NCI-H446 treated with DMSO at 0.1 percent for 48 hours (cell line): ENCODE results near the gene SPAG17.
A peak's percentile ranks its signal among the peaks of the same experiment; 100 is the strongest.

Experiments
- DNase-seq: peaks from one replicate; lab custom pipeline; 2025; lab: John Stamatoyannopoulos, UW

Gene SPAG17

DNA sequence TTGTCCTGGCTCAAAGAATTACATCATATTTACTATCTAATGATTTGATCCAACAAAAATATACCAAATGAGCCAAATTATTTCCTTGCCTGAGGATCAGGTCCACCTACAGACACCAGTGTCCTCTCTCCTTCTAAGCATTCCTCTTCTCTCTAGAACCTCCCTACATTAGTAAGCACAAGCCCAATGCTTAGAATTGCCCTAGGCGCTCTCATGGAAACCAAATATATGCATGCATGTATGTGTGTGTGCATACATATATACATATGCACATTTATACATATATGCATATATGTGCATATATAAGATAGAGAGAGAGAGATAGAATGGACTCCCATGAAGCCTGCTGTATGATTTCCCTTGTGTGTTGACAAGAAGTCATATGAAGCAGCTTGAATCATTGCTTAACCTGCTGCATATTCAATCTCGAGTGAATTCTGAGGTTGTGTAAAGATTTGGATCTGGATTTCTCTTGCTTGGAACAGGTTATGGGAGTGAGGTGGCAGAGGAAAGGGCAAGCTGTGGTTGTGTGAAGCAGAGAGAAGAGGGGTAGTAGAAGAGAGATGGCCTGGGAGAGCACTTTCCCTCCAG, 66.1 kb downstream of the SPAG17 start:
- DNase-seq: no peak

DNA sequence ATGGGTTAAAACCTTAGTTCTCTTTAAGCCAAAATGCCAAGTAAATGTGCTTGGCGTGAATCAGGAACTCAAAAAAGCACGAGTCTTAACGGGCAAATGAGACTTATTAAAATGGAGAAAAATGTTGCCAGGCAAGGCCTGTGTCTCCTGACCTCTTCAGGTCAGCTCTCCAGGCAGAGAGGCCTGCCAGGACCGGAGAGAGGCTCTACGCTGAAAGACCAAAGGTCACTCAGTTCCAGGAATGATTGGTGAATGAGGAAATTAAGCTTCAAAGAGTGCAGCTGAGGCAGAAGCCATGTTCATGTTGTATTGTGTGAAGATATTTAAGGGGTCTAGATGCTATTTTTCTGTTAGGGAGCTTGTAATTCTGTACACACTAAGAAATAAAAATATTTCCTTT, 66.6 kb downstream of the SPAG17 start:
- DNase-seq: no peak

DNA sequence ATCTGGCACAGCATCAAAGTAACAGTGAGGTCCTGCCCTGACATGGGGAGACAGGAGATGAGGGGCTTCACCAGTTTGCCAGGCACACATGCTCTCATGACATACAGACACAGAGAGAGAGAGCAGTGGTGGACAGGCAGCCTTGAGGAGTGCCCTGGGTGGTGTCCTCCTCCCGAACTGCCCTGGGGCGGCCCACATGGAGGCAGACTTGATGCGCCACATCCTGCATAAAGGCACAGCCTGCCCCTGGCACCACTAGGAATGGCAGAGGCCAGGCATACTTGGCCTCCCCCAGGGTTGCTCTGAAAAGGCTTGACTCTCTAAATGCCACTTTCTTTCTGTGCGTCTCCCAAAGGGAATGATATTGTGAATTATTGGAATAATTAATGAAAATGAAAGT, 67.5 kb downstream of the SPAG17 start:
- no peak for DNase-seq

DNA sequence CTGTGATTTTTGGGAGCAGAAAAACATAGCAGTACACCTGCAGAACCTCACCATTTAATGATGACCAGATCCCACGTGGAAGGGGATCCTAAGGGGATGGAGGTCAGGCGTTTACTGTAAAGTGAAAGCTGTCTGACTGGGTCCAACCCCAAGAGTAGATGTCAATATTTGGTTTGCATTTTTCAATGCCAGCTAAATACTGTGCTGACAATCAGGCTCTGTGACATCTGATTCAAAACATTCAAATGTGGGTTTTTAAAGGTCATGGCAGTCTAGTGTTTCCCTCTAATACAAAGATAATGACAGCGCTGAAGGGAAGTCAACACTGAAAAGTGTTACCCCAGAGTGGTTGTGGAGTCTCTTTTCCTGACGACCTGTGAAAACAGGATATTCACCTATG, 68.1 kb downstream of the SPAG17 start:
- no peak for DNase-seq

DNA sequence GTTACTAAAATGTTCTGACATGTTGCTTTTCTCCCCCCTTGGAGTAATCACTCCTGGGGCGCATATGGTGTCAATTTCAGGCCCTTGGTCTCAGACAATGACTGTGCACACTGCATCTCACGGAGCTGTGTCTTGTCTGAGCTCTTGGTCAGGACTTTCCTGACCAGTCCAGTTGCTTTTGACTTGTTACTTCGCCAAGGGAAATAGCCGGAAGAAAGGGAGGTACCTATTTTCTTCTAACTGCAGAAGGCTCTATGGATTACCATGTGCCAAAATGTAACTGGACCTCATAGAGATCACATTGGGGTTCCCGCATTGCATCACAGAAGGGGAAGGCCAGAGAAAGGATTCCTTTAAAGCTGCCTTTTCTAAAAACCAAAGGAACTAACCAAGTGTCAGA, 68.6 kb downstream of the SPAG17 start:
- no peak for DNase-seq

DNA sequence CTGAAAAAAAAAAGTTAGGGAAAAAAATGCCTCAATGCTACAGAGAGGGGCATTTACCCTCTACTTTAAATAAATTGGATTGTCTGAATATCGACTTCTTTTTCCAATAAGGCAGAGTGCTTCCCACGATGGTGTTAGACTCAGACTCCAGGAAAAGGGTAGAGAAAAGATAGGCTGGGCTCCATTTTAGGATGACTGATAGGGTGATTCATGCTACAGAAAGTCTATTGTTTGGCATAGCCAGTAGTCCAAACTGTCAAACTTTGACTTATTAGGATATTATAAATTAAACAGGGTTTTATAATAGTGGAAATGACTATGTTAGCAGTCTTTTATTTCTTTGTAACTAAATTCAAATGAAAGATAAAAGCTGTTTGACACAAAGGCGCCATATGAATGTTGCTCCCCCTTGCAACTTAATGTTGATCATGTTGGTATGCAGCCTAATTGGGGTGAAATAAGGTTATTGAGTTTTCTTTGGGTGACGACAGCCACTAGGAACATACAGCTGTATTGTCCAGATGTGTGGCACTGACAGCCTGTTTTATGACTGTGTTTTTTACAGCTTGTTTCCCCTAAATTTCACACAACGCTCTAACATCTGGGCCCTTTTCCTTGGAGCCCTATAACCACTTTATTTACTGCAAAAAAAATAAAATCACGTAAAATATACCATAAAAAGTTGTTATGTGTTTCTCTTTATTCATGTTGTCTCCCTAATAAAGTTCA, 69.3 kb downstream of the SPAG17 start:
- no peak for DNase-seq

DNA sequence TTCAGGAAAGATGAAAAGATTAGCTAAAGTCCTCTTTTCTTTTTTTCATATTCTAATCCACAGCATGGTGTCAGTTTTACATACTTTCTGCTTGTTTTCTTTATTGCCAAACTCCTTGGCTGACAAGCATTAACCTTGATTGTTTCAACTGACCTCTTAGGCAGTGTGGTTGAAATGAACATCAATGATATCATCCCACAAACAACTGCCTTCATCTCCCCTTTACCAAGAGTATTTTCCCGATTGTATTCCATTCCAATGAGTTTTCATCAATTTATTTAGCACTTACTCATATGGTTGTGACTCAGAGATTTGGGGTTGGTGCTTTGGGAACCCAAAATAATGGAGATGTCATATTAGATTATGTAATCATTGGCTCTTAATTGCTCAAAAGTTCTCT, 71.8 kb downstream of the SPAG17 start:
- no peak for DNase-seq

DNA sequence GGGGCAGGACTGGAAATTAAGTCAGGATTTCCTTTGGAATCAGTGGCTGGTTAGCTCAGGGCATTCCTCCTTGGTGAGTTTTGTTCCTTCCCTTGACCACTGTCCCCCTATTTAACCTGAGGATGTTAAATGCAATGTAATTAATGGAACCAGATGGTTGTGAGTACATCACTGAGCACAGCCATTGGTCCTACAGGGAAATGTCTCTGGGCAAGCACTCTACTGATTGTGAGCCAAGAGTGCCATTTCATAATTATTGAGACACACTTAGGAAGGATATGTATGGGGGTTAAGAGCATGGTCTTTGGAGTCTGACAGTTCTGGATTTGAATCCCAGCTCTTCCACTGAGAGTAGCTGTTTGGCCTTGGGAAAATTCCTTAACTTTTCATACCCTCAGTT, 74.4 kb downstream of the SPAG17 start:
- peak; percentile 66 for DNase-seq

DNA sequence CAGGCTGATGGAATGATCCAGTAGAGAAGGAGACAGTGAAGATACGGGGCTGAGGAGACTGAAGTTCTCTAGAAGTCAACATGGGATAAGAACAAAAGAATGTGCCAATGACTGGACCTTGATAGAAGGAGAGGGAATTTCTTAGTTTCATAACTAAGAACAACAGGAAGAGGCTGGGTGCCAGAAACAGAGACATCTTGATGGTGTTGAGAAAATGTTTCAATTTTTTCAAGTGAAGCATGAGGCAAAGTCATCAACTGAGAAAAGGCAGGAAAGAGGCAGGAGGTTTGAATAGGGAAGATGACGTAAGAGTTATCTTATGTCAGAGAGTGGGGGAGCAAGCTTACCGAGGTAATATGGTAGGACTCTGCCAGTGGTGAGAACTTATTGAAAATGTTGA, 80.1 kb downstream of the SPAG17 start:
- DNase-seq: no peak

DNA sequence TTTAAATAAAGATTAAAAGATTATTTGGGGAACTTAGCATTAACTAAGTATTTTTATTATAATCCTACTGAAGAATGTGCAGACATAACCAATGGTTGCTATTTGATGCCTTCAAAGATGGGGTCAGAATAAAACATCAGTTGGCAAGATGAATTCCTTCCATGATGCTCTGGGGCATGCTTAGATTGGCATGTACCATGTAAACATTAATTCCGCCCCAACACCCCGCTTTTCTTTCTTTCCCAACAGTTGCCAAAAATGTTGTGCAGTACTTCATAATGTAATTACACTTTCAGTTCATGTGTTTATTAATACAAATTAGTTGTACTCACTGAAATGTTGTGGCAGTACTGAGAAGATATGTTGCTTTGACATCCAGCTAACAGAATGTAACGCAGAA, 82.6 kb downstream of the SPAG17 start:
- DNase-seq: no peak

DNA sequence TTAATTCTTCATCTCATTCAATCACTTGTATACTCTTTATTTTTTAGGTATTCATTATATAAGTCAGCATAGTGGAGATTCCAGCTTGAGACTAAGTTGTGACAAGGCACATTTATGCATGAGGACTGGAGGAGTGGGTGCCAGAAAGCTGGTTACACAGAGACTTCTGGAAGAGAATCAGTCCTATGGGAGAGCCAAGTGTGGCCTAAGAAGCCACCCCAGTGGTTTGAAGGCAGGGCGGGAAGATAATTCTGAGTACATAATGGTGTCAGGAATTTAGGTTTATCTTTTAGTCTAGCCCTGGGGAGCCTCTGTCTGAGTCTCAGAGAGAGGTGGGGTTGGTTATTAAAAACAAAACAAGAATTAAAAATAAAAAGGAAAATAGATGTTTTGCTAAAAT, 83.0 kb downstream of the SPAG17 start:
- DNase-seq: no peak

DNA sequence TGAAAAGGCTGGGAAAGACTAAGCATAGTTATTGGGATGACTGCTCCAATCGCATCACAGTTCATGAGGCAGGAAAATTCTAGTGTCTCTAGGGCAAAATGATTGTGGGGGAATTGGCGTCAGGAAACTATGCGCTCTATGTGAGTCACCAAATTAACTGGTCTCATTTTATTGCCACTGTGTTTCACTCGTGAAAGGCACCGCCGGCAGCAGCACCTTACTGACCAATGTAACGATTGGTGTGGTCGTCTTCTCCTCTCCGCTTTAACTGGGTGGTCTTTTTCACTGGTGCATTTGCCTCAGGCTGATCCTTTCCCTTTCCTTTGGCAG, 83.5 kb downstream of the SPAG17 start:
- no peak for DNase-seq

DNA sequence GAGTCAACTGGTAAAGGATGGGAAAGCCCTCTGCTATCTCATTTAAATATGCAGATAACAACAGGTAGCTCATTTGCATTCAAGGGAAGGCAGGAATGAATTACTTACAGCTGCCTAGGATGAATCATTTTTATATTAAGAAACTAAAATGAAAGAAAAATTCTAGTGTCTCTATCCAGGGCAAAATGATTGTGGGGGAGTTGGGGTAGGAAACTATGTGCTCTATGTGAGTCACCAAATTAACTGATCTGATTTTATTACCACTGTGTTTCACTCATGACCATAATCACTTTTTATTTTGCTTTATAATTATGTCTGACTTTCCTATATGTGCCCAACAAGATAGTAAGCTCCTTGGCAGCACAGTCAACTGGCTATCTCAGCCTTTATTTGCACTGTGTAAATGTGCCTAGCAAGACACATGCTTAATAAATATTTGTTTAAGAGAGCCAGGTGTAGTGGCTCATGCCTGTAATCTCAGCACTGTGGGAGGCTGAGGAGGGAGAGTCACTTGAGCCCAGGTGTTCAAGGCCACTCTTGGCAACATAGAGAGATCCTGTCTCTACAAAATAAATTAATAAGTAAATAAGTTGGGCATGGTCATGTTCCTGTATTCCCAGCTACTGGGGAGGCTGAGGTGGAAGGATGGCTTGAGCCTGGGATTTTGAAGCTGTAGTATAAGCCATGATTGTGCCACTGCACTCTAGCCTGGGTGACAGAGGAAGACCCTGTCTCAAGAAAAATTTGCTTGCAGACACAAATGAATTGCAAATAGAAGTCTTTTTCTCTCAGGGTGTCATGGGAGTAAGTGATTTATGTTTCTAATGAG, 84.1 kb downstream of the SPAG17 start:
- DNase-seq: no peak

DNA sequence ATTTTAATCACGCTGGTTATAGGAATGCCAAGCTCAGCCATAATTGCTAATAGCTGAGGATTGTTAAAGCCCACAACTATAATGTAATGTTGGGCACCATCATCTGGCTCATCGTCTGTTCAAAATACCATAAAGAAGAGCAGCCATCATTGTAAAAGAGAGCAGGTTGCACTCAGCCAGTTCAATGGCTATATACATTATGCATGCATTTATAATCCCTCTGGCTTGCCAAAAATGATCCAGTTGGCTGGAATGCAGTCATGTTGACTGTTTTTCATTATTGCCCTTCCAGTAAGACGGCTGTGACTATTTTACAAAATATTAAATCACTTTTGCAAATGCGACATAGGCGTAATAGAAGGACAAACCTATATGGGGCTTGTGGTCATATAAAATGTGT, 85.3 kb downstream of the SPAG17 start:
- DNase-seq: peak; percentile 21

DNA sequence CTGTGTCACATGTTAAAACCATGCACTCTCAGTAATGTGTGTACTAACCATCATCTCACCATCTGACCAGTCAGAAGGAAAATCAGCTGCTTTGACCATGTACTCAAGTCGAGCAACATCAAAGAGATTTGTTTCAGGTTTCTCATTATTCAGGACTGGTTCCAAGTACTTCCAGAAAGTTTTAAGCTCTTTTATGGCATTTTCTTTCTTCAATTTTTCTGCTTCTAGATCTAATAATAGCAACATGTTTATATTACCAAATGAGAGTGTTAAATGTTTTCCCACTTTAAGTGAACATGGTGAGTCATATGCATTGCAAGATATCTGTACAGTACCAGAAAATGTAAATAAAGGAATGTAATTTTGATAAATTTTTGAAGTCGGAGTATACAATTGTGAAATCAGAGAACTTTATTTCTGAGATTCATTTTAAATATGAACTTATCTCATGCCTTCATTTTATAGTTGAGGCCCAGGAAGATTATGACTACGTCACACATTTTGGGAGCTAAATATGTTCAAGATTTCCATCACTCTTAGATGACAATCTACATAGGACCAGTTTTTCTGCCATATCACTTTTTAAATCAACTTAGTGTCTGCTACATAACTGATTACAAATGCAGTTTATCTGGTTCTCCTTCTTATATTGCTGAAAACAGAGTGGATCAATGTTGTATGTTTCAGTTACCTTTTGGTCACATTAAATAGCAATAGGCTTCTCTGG, 87.2 kb downstream of the SPAG17 start:
- DNase-seq: no peak

DNA sequence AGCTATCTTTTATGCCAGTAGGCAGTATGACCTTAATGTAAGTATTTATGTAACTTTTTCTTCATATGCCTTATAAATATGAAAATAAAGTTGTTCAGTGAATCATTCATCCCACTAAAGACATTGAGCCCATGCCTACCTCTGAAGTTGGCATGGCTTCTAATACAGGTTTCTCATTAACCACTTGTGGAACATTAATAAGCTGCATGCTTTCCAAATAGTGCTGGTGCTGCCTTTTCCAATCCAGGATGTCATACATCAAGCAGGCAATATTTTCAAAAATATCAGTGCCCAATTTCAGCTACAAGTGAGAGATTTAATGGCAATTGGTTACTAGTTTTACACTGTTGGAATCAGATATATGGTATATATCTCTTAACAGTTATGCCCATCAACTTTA, 92.0 kb downstream of the SPAG17 start:
- no peak for DNase-seq

DNA sequence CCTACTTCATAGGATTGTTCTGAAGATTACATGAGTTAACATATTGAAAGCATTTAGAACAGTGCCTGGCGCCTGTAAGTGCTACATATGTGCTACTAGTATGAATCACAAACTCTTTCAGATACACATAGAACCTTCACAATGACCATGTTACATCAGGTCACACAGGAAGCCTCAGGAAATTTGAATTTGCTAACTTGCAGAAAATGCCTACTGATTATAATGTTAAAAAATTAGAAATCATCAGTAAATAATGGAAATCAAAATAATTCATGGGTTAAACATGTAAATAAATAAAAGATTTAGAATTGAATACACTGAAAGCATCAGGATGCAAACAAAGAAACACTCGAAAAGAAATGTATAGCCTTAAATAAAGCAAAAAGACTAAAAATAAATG, 94.9 kb downstream of the SPAG17 start:
- no peak for DNase-seq

DNA sequence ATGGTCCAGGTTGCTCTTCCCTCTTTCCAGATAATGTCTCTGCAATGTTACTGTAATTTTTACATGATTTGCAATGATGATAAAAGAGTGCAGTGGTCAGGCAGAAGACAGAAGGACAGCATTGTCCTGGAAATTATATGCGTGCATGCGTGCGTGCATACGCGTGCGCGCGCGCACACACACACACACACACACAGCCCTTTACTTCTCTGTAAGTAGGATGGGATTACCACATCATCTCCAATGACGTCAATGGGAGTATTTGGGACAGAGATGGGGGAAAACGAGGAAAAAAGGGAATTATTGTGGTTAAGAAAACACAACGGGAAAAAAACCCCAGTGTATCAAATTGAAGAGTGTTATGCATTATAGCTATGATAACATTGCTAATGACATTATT, 99.7 kb downstream of the SPAG17 start:
- no peak for DNase-seq

DNA sequence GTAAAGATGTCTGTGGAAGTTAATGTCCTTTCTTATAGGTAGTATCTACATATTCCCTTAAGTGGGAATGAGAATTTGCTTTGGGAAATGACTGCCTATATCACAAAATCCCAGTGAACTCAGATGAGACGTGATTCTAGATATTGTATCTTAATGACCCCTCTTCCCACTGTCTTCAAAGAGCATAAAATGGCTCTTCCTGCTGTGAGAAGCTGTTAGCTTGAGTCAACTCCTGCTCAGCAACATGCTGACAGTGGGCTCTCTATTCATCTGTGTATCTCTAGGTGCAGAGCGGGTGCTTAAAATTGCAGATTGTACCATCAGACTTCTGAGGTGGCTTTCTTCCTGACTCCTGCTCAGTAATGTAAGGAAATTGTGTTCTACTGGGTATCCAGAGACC, 100.6 kb downstream of the SPAG17 start:
- DNase-seq: no peak

DNA sequence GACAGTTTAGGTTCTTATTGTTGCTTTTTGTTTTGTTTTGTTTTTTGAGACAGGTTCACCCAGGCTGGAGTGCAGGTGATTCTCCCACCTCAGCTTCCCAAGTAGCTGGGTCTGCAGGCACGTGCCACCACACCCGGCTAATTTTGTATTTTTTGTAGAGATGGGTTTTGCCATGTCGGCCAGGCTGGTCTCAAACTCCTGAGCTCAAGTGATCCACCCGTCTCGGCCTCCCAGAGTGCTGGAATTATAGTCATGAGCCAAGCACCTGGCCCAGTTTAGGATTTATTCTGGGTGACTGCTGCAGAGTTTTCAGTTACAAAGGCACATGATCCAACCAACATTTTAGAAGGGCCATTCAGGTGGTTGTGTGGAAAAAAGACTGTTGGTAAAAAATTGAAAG, 102.0 kb downstream of the SPAG17 start:
- no peak for DNase-seq

DNA sequence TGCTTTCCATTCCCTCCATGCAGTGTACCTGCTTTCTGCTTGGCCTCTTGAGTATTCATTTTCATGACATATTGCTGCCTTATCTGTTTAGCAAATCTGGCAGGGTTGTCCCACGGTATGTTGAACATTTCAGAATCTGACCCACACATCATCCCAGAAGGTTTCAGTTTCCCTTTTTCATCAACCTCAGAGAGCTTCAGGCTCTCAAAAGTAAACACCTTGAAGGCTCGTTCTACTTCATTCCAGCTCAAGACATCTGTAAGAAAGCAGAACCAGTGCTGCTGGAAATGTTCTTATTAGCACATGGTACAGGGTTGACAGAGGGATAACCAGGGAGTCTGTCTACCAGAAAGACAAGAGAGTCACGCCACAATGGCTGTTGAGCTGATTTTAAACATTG, 103.6 kb downstream of the SPAG17 start:
- no peak for DNase-seq

DNA sequence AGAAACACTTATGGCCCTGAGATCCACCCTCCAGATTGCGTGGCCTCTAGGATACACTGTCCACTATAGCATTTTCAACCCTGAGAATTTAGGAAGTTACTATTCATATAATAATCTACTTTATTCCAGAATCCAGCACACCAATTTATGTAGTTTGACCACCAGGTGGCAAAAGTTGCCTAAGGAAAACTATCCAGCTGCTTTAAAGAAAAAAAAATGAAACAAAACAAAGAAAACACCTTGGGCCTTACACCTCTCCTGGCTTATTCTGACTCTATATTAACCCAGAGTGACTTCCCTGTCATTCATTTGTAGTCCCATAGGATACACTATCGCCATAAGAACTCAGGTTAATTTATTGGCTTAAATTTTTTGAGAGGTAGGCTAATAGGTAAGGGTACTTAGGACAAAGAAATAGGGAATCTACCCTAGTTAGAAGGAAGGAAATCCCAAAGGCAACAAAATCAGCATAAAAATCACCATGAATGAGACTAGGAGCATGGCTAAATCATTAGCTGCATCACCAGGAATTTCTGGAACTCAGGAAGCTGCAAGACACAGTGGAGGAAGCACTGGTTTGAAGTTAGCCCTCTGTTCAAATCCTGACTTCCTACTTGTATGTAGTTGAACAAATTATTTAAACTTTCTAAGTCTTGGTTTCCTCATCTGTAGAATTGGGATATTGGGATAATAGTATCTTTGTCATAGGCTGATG, 107.5 kb downstream of the SPAG17 start:
- DNase-seq: no peak
